Hippocampal formation (tissue), 2 donors: ENCODE results near the gene PRDM11.
A peak's percentile ranks its signal among the peaks of the same experiment; 100 is the strongest.

Source experiments
- DNase-seq, 2 donors: peaks; one replicate each; lab custom pipeline; 2025; lab: John Stamatoyannopoulos, UW

The PRDM11 gene

GRCh38 chr11:45141631-45142030 lies 4.8 kb upstream of the PRDM11 start:
- DNase-seq = no peak

- DNase-seq = no peak
Observed at GRCh38 chr11:45142241-45143055, 4.0 kb upstream of the PRDM11 start.

GRCh38 chr11:45143494-45143893 lies 2.9 kb upstream of the PRDM11 start:
- DNase-seq = no peak

GRCh38 chr11:45144126-45145082 lies 2.0 kb upstream of the PRDM11 start:
- DNase-seq = no peak

GRCh38 chr11:45145083-45145378 lies 1.4 kb upstream of the PRDM11 start:
- DNase-seq = no peak

GRCh38 chr11:45145379-45146071 lies 914 bp upstream of the PRDM11 start:
- DNase-seq = peak in 1 of 2 donors; percentile 15

- peak; percentile 86 to 90 for DNase-seq
Observed at GRCh38 chr11:45147017-45147728, 734 bp downstream of the PRDM11 start.

GRCh38 chr11:45147891-45148675 lies 1.6 kb downstream of the PRDM11 start:
- DNase-seq = no peak

GRCh38 chr11:45149483-45150056 lies 3.1 kb downstream of the PRDM11 start:
- DNase-seq = no peak

- no peak for DNase-seq
Observed at GRCh38 chr11:45150301-45150700, 3.9 kb downstream of the PRDM11 start.

- DNase-seq = no peak
Observed at GRCh38 chr11:45150943-45151342, 4.5 kb downstream of the PRDM11 start.

GRCh38 chr11:45151362-45151982 lies 5.0 kb downstream of the PRDM11 start:
- no peak for DNase-seq

- no peak for DNase-seq
Observed at GRCh38 chr11:45152740-45153595, 6.5 kb downstream of the PRDM11 start.

- DNase-seq = no peak
Observed at GRCh38 chr11:45154276-45154675, 7.8 kb downstream of the PRDM11 start.

- DNase-seq = no peak
Observed at GRCh38 chr11:45155058-45155551, 8.7 kb downstream of the PRDM11 start.

GRCh38 chr11:45155627-45156180 lies 9.3 kb downstream of the PRDM11 start:
- no peak for DNase-seq

- DNase-seq = no peak
Observed at GRCh38 chr11:45156201-45156600, 9.8 kb downstream of the PRDM11 start.

GRCh38 chr11:45156741-45157140 lies 10.3 kb downstream of the PRDM11 start:
- DNase-seq = no peak
